ENCODE data around the gene KRT39.
A peak's percentile ranks its signal among the peaks of the same experiment; 100 is the strongest.
"Not testable (repeated sequence)": the region's sequence is repeated elsewhere in the genome, so short reads cannot be mapped to it uniquely, and the experiment has no call there.

The KRT39 gene

GRCh38 chr17:40966848-40967247, at the start of gene KRT39:
TSS of gene KRT39 (minus strand) at chr17:40966948. CDS start at chr17:40966856, 92 bp downstream.
- no peak for DNase-seq

GRCh38 chr17:41015454-41015853, 48.7 kb upstream of the KRT39 start:
- no peak for DNase-seq

- peak in 1 of 3 experiments; percentile 36 for DNase-seq
These were observed 46.9 kb upstream of the KRT39 start for GRCh38 chr17:41013606-41014005.

- no peak for DNase-seq
These were observed 46.4 kb upstream of the KRT39 start for GRCh38 chr17:41013181-41013580.

GRCh38 chr17:41012326-41013120, 45.8 kb upstream of the KRT39 start:
- peak in 1 of 3 experiments; percentile 32 for DNase-seq

GRCh38 chr17:41010441-41010840, 43.7 kb upstream of the KRT39 start:
- no peak for DNase-seq

- no peak for DNase-seq
These were observed 43.2 kb upstream of the KRT39 start for GRCh38 chr17:41009936-41010335.

GRCh38 chr17:41009301-41009760, 42.6 kb upstream of the KRT39 start:
- DNase-seq, result peak in 2 of 3 experiments; percentile 38 to 77

- peak in 2 of 3 experiments; percentile 22 to 66 for DNase-seq
These were observed 42.1 kb upstream of the KRT39 start, which contains the start of gene KRTAP3-1 for GRCh38 chr17:41008811-41009210. TSS of gene KRTAP3-1 (minus strand) at chr17:41009128. CDS start at chr17:41009074, 54 bp downstream.

GRCh38 chr17:41004397-41004796, 37.6 kb upstream of the KRT39 start:
- peak in 2 of 3 experiments; percentile 11 to 44 for DNase-seq

GRCh38 chr17:41003926-41004325, 37.2 kb upstream of the KRT39 start:
- DNase-seq, result peak in 1 of 3 experiments; percentile 44

GRCh38 chr17:41002814-41003213, 36.1 kb upstream of the KRT39 start:
- DNase-seq, result no peak

GRCh38 chr17:41001795-41002194, 35.0 kb upstream of the KRT39 start:
- DNase-seq, result no peak

GRCh38 chr17:40999563-40999962, 32.8 kb upstream of the KRT39 start, which contains the start of gene KRTAP3-2:
TSS of gene KRTAP3-2 (minus strand) at chr17:40999906. CDS start at chr17:40999853, 53 bp downstream.
- not testable (repeated sequence) for DNase-seq

GRCh38 chr17:40997361-40997760, 30.6 kb upstream of the KRT39 start:
- DNase-seq, result no peak

- no peak for DNase-seq
These were observed 30.1 kb upstream of the KRT39 start for GRCh38 chr17:40996829-40997228.

- no peak for DNase-seq
These were observed 28.4 kb upstream of the KRT39 start for GRCh38 chr17:40995116-40995515.

- peak in 2 of 3 experiments; percentile 56 to 81 for DNase-seq
These were observed 27.1 kb upstream of the KRT39 start, which contains the start of gene KRTAP3-3 for GRCh38 chr17:40993839-40994238. TSS of gene KRTAP3-3 (minus strand) at chr17:40994164. CDS start at chr17:40994097, 67 bp downstream.

GRCh38 chr17:40993084-40993483, 26.3 kb upstream of the KRT39 start:
- DNase-seq, result no peak

- DNase-seq, result peak in 1 of 3 experiments; percentile 48
These were observed 25.9 kb upstream of the KRT39 start for GRCh38 chr17:40992666-40993065.

GRCh38 chr17:40986920-40987319, 20.2 kb upstream of the KRT39 start:
- no peak for DNase-seq

GRCh38 chr17:40984226-40984625, 17.5 kb upstream of the KRT39 start, which contains the start of gene KRT40:
TSS of gene KRT40 (minus strand) at chr17:40984326. CDS start at chr17:40984273, 53 bp downstream.
- peak in 1 of 3 experiments; percentile 12 for DNase-seq

GRCh38 chr17:40981115-40981514, 14.4 kb upstream of the KRT39 start:
- DNase-seq, result no peak

- peak; percentile 32 to 56 (median 50) for DNase-seq
These were observed 13.8 kb upstream of the KRT39 start for GRCh38 chr17:40980596-40980995.
